GM06990 (cell line): ENCODE measurements around the gene MICALL2.

Source experiments
- DNase-seq: peaks from one replicate; pipeline ENCODE4 v3.0.0-alpha.2; 2011; ENCODE audit not compliant: insufficient read length; ENCODE audit errors: extremely low read depth
- H3K27me3 ChIP-seq: replicated peaks from 2 replicates; pipeline ENCODE4 v1.6.0; 2011; ENCODE audit warnings: low read length; ENCODE audit not compliant: control insufficient read depth, insufficient read depth
- H3K36me3 ChIP-seq: 2 replicates; pipeline ENCODE4 v1.5.1; 2011; ENCODE audit warnings: low read length; ENCODE audit not compliant: control insufficient read depth, insufficient read depth
- H3K4me3 ChIP-seq: replicated peaks from 2 replicates; pipeline ENCODE4 v1.5.1; 2011; ENCODE audit warnings: low read depth, mild to moderate bottlenecking, control low read depth, low read length
- TF ChIP-seq, protein P1 (sequence below): IDR thresholded peaks from 2 replicates; pipeline ENCODE4 v1.5.1; 2011; ENCODE audit warnings: low read length, control low read depth, mild to moderate bottlenecking, inconsistent platforms; ENCODE audit not compliant: insufficient read depth, poor library complexity, severe bottlenecking

The MICALL2 gene

DNA sequence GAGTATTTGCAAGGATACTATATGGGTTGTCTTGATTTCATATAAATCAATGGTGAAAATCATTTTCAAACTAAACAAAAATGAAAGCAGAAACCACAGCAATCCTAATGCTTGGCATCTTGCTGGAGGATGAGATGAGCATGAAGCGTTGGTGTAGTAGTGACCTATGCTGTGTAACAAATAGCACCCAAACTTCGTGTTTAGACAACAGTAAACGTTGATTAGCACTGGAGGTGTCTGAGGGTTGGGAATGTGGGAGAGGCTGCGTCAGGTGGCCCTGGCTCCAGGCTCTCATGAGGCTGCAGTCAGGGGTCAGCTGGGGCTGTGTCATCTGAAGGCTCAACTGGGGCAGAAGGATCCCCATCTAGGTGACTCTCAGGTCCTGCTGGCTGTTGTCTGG is 67.8 kb downstream of the MICALL2 start:
- Histone ChIP-seq H3K36me3 (no peaks in the 10 kb centered on the region), H3K27me3 (no peaks in the 10 kb centered on the region)

DNA sequence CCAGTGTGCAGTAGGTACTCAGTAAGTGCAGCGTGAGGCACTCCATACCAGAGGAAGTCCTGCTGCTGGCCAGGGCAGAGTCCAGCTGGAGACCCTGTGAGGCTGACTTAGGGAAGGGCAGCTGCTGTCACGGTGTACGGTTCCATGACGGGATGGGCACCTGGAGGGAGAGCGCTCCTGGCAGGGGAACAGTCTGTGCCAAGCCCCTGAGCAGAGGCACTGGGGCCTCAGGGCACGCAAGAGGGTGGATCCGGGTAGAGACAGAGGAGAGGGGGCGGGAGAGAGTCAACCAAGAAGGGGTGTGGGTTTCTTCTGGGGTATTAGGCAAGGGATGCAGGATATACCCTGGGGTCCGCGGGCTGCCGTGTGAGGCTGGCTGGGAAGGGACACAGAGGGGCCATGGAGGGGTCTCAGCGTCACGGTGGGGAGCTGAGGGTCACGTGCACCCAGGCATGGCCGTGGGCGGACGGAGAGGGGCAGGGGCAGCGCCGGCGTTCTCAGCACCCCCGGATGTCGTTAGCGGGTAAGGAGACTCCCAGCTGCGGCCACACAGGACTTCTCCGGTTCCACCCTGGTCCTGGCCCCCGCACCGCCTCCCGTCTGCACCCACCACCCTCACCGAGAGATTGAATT is 70.5 kb downstream of the MICALL2 start:
- no peaks in the 10 kb centered on the region; the same call in 1 of the 2 replicates for H3K27me3 ChIP-seq
- no peak for DNase-seq
- no peaks in the 10 kb centered on the region for H3K36me3 ChIP-seq
- H3K4me3 ChIP-seq: no peak overlapping the region
- TF ChIP-seq, protein P1, sequence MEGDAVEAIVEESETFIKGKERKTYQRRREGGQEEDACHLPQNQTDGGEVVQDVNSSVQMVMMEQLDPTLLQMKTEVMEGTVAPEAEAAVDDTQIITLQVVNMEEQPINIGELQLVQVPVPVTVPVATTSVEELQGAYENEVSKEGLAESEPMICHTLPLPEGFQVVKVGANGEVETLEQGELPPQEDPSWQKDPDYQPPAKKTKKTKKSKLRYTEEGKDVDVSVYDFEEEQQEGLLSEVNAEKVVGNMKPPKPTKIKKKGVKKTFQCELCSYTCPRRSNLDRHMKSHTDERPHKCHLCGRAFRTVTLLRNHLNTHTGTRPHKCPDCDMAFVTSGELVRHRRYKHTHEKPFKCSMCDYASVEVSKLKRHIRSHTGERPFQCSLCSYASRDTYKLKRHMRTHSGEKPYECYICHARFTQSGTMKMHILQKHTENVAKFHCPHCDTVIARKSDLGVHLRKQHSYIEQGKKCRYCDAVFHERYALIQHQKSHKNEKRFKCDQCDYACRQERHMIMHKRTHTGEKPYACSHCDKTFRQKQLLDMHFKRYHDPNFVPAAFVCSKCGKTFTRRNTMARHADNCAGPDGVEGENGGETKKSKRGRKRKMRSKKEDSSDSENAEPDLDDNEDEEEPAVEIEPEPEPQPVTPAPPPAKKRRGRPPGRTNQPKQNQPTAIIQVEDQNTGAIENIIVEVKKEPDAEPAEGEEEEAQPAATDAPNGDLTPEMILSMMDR: no peak

More for the DNA sequence above, 67.8 kb downstream of the MICALL2 start:
- no peak for DNase-seq
- H3K4me3 ChIP-seq: no peak overlapping the region
- TF ChIP-seq, protein P1: no peak

DNA sequence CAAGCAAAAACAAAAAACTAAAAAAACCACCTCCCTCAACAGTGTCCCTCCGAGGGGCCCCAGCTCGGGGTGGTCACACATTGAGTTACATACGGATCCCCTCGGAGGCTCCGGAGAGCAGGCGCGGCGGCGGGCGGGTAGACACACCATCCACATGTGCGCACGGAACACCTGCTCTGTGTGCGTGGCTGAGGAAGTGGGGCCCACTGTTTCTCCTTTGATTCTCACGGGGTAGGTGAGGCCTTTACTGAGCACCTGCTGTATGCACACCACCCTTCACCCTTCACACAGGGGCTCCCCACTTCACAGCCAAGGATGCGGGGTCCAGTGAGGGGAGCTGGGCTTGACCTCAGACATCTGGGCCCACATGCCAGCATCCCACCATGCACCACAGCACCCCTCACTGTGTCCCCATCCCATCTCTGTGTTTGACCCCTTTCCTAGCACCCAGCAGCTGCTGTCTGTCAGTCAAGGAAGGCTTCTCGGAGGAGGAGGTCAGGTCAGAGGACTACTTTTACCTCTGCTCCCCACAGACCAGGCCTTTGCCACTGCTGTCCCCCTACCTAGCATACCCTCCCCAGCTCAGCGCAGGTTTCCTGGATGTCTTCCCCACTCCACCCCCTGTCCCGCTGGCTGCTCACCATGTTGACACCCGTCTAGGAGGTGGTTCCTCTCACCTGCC is 71.1 kb downstream of the MICALL2 start:
- no peaks in the 10 kb centered on the region for H3K36me3 ChIP-seq
- no peak overlapping the region for H3K4me3 ChIP-seq
- DNase-seq: no peak
- TF ChIP-seq, protein P1: no peak
- H3K27me3 ChIP-seq: no peaks in the 10 kb centered on the region; the same call in 1 of the 2 replicates

DNA sequence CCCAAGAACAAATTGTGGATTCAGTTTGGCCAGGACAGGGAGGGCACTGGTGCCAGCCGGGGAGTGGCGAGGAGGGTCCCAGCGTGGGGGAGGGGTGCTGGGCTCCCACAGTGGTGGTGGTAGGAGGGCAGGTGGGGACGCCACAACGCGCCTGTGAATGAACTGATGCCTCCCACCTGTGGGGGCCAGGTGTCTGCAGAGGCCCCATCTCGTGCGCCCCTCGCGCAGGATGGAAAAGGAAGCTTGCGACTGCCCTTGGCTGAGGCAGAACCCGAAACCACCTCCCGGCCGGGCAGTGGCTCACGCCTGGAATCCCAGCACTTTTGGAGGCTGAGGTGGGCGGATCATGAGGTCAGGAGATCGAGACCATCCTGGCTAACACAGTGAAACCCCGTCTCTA is 72.0 kb downstream of the MICALL2 start:
- TF ChIP-seq, protein P1: no peak
- no peaks in the 10 kb centered on the region; the same call in 1 of the 2 replicates for H3K27me3 ChIP-seq
- DNase-seq: no peak

DNA sequence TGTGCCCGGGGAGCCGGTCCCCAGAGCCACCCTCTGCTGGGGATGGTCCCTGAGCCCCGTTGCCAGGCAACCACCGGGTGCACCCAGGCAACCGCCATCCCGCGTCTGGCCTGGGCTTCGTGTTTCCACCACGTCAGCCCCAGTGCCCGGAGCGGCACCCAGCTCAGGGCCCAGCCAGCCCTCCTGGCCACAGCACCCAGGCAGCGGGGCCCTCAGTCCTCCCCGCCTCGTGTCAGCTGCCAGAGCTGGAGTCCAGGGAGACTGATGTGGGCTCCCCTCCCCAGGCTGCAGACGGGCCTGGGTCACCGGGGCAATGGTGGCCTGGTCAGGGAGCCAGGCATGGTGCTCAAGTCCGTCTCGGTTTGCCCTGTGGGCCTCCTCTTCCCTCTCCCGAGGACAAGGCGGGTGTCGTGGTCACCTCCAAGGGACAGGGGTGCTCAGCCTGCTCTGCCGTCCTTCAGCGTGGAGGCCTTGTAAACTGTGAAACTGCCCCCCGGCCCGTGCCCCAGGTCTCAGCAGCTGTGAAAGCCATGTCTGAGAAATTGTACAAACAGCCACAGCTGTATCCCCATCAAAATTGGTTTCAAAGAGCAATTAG is 72.5 kb downstream of the MICALL2 start:
- DNase-seq: no peak
- H3K36me3 ChIP-seq: no peaks in the 10 kb centered on the region
- no peak overlapping the region for H3K4me3 ChIP-seq
- TF ChIP-seq, protein P1: no peak
- no peaks in the 10 kb centered on the region; the same call in 1 of the 2 replicates for H3K27me3 ChIP-seq

More for the DNA sequence above, 72.0 kb downstream of the MICALL2 start:
- H3K4me3 ChIP-seq: no peak overlapping the region
- H3K36me3 ChIP-seq: no peaks in the 10 kb centered on the region
